Measurements from ENCODE around the gene TAB2.
"Not testable (repeated sequence)": the region's sequence is repeated elsewhere in the genome, so short reads cannot be mapped to it uniquely, and the experiment has no call there.

TAB2 gene

DNA sequence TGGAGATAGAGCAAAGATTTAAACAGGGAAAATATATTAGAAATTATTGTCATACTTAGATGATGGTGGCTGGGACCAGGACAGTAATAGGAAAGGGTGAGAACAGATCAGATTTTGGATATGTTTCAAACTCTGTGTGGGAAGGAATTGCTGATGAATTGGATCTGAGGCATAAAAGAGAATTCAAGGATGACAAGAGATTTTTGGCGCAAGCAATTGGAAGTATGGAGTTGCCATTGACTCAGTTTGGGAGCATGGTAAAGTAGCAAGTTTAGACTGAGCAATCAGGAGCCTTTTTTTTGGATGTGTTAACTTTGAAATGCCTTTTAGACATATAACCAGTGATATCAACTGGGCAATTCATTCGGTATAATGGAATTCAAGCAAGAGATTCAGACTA lies 14.4 kb downstream of the TAB2 start:
- in situ Hi-C loops (cut with MboI; ENCODE audit: low sequenced_read_pairs) = no loop called here

DNA sequence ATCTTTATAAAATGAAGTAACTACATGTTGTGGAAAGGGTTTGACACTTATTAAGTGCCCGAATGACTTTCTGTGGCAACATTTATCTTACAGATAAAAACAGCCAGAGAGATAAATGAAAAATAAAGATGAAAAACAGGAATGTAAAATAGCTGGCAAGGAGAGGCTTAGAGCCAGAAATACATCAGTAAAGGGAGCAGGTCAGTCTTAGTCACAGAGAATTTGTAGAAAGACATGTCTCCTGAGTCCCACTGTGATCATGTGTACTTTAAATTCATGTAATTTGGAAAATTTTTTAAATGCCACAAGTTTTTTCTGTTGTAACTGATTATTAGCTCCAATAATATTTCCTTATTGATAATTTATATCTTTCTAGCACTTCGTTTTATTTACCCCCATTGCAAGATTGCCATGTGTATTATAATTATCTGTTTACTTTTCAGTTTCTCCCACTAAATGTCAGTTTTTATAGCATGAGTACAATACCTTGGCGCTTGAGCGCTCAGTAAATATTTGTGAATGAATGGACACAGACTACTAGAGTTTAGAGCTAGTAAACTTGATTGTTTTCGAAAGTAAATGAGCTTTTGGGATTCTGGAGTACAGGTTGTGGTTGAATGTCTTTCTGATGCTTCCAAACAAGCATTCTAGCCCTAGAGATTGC lies 15.2 kb downstream of the TAB2 start:
- in situ Hi-C loops (cut with MboI; ENCODE audit: low sequenced_read_pairs) = no loop called here

DNA sequence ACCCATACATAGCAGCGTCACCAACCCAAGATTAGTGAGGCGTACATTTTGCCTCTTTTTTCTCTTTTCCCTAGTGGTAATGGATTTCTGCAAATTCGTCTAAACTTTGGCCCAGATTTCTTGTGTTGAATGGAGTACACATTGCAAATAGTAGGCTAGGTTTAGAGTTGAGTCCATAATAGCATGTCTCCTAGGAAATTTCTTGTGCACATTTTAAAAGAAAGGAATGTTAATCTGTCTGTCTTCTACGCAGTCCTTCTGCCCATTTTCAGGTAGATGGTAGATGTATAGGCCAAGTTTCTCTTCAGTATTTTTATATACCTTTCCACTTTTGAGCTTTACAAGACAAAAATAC lies 15.7 kb downstream of the TAB2 start:
- in situ Hi-C loops (cut with MboI; ENCODE audit: low sequenced_read_pairs) = no loop called here

DNA sequence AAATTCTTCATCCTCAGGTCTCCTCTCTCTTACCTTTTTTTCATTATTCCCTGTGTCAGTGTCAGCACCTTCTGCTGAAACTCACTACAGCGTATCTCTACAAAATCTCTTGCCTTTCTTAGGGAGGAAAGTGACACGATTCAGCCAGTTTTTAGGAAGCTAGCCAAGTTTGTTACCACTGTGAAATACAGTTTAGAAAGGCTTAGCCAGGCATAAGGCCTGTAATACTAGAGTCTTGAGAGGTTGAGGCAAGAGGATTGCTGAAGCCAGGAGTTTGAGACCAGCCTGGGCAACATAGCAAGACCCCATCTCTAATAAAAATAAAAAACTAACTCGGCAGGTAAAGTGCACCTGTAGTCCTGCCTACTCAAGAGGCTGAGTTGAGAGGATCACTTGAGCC lies 16.7 kb downstream of the TAB2 start:
- in situ Hi-C loops (cut with MboI; ENCODE audit: low sequenced_read_pairs) = no loop called here

DNA sequence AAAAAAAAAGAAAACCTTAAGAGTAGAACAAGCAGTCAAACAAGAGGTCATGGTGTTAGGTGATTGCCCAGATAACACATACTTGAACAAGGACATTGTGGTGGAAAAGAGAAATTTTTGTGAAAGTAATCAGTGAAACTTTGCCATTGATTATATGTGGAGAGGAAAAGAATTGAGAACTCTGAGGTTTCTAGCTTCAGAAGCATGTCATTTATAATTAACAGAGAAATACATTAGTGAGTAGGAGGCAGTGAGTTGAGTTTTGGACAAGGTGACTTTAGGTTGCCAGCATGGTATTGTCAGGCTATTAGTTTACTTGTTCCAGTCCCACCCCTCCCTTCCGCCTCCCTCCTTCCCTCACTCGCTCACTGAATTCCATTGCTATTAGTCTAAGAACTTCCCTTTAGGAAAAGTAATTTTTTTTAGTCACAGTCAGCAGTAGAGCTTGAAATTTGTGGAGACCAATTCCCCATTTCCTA lies 17.2 kb downstream of the TAB2 start:
- in situ Hi-C loops (cut with MboI; ENCODE audit: low sequenced_read_pairs) = no loop called here

DNA sequence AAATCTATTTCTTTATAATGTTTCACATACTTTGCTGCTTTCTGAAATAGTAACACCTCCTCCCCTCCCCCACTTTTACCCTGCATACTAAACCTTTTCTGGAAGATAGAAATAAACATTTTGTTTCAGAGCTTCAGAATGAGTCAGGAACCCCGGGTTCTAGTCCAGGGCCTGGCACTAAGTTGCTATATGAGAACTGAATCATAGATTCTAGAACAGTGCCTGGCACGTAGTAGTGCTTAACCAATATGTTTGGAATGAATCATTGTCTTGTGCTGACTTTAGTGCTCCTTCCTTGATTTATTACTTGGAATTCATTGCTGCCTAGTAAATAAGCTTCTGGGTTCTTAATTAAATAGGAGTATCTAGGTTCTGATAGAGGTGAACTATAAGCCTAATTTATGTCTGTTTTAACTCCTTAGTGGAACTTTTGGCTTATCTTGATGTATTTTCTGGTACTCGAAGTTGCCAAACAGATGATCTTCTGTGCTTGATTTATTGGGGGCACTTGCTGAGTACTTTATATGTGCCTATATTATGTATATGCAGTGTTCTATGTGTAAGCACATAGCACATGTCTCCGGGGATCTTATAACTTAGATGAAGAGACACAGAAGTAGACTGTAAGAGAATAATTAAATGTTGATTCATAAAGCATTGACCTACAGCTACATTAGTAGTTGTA lies 18.6 kb downstream of the TAB2 start:
- in situ Hi-C loops (cut with MboI; ENCODE audit: low sequenced_read_pairs) = no loop called here

DNA sequence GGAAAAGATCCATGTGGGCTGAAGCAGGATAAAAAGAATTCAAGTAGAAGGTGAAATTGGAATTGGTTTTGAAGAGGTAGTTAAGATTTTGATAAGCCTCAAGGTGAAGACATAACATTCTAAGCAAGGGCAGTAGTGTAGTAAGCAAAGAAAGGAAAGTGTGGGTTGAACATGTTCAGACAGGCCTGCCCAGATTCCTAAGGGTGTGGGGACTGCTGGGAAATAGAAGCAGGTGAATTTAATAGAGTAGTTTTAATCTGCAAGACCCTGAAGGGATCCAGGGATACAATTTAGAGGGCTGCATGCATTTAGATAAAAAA lies 19.1 kb downstream of the TAB2 start:
- in situ Hi-C loops (cut with MboI; ENCODE audit: low sequenced_read_pairs) = no loop called here

DNA sequence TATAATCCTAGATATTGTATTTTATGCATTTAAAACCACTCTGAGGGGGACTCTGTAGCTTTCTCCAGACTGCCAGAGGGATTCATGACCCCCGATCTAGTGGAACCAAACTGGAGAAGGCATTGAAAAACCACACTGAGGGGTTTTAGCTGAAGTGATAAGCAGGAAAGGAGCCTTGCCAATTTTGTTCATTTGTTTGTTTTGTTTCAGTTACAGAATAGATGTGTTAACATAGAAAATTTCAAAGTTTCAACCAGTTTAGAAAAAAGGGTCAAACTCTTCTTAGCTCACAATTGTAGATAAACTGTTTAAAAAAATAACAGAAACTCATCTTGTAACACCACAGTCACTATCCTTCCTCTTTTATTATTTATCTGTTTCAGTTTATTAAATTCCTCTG lies 19.8 kb downstream of the TAB2 start:
- in situ Hi-C loops (cut with MboI; ENCODE audit: low sequenced_read_pairs) = no loop called here

DNA sequence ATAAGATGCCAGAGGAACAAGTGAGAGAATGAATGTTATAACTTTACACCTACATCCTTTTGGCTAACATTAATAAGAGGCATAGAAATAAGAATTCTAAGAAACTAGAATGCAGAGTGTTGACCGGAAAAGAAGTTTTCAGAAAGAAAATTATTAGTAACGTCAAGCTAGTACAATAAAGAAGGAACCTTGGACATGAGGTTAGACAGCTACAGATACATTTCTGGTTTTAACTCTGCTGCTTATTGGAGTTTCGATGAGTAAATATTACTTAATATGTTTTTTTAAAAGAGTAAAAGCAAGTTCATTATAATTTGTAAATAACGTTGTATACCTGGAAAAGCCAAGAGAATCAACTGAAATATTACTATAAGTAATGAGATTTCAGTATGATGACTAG lies 22.7 kb downstream of the TAB2 start:
- in situ Hi-C loops (cut with MboI; ENCODE audit: low sequenced_read_pairs) = no loop called here

DNA sequence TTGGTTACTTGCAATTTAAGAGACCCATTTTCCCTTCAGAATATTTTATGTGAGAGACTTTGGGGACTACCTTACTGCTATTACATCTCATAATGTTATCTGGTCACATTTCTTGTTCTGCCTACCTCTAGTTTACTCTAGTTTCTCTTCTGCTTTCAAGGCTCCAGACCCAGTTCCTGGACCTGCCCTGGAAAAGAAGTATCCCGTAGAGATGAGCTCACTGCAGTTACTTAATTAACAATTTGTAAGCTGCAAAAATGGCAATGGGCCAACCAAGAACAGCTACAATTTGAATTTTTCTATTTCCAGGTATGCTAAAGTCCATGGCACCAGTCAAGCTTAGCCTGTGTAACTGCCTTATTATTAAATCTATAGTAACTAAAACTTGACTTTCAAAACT lies 25.0 kb downstream of the TAB2 start:
- in situ Hi-C loops (cut with MboI; ENCODE audit: low sequenced_read_pairs) = no loop called here

DNA sequence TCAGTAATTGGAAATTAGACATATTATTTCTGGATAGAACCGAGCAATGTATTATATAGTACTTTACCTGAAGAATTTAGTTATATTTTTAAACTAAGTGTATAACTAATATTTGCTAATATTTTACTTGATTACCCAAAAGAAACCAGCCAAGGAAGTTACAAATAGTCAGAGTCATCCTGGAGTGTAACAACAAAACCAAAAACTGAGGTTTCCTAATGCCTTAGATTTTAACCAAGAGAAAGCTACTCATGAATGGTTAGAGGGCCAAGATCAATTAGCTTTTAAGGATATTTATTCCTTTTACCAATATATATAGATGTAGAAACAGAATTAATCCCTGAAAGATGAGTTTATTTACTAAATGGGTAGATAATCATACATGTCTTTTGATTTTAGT lies 26.0 kb downstream of the TAB2 start:
- in situ Hi-C loops (cut with MboI; ENCODE audit: low sequenced_read_pairs) = no loop called here

DNA sequence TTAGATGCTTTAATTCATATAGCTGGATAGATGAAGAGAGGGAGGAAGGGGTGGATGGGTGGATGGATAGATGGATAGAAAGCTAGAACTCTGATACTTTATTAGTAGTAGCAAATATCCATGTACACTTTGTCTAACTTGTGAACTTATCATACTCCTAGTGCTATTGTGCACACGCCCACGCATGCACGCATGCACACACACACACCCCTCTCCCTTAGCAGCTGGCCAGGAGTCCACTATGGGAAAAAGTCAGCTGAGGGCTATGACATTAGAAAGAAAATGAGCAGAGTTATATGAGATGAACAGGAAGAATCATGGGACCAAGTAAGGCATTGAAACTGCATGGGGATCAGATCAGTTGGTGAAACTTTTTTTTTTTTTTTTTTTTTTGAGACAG lies 28.6 kb downstream of the TAB2 start:
- in situ Hi-C loops (cut with MboI; ENCODE audit: low sequenced_read_pairs) = no loop called here

DNA sequence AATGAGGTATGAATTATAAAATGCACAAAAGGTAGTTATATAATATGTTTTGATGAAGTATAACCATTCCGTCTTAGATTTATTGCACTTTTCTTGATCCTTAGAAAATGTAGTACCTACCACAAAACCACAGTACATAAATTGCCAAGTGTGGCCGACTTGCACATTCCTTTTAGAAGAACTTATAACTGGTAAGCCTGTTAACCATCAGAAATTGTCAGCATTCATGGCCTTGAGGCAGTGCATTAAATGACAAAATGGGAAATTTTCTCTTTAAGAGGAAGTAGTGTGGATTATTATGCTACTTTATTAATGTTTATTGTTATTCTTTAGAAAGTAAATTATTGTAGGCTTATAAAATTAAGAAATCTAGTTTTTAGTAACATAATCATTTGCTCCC lies 29.6 kb downstream of the TAB2 start:
- in situ Hi-C loops (cut with MboI; ENCODE audit: low sequenced_read_pairs) = no loop called here

DNA sequence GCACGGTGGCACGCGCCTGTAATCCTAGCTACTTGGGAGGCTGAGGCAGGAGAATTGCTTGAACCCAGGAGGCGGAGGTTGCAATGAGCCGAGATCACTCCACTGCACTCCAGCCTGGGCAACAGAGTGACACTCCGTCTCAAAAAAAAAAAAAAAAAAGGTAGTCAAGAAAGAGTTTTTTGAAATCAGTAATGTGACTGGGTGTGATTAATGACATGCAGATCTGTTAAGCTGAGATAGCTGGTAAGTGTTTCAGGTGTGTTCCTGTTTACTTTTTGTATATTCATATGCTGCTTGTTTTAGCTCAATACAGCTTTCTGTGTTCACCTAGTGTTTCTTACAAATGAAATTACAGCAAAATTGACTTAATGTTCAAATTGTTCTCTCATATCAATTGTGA lies 31.8 kb downstream of the TAB2 start:
- in situ Hi-C loops (cut with MboI; ENCODE audit: low sequenced_read_pairs) = not testable (repeated sequence)

DNA sequence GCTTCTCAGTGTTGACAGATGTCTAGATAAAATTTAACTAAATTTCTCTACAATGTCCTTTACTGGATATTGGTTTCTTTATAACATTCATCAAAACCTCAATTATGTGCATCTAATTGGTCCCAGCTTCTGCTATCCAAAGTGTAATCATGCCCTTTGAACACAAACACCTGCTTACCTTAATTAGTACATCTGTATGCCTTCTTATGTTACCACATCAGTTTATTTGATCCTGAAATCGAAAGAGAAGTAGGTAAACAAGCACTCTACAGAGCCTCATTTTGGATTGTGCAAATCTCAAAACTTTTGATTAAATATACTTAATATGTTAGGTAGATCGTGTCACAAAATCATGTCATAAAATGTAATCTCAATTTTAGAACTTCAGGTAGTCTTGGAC lies 36.5 kb downstream of the TAB2 start:
- in situ Hi-C loops (cut with MboI; ENCODE audit: low sequenced_read_pairs) = no loop called here

DNA sequence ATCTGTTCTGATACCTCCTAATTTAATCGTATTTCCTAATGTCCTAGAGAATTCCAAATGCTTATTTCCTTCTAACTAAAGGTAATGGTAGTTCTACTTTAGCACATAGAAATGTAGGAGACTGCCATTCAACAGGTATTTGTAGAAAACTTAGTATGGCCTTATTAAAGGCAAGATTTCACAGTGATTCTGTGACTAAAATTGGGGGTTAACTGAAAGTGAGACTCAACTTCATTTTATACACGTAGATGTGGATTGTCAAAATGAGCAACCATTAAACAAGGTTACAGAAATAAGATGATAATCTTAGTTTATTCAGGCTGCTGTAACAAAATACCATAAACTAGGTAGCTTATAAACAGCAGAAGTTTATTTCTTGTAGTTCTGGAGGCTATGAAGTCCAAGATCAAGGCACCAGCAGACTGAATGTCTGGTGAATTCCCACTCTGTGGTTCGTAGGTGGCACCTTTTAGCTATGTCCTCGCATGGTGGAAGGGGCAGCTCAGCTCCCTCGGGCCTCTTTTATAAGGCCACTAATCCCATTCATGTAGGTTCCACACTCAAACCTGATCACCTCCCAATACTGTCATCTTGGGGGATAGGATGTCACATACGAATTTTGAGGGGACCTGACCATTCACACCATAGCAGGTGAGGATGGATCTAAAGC lies 38.7 kb downstream of the TAB2 start:
- in situ Hi-C loops (cut with MboI; ENCODE audit: low sequenced_read_pairs) = no loop called here

DNA sequence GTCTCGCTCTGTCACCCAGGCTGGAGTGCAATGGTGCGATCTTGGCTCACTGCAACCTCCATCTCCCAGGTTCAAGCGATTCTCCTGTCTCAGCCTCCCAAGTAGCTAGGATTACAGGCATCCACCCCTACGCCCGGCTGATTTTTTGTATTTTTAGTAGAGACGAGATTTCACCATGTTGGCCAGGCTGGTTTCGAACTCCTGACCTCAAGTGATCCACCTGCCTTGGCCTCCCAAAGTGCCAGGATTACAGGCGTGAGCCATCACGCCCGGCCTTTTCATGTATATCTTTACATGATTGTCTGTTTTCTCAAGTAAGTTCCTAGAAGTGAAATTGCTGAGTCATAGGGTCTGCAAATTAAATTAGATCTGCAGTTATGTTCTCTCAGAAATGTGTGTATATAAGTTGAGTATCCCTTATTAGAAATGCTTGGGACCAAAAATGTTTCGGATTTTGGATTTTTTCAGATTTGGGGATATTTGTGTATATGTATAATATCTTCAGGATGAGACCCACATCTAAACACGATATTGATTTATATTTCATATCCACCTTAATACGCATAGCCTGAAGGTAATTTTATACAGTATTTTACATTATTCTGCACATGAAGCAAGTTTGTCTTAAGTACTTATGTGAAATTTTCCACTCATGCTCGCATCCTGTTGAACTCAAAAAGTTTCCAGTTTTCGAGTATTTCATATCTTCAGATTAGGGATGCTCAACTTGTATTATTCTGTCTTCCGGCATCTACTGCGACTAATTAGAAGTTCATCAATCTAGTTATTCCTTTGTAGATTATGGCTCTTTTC lies 40.4 kb downstream of the TAB2 start:
- in situ Hi-C loops (cut with MboI; ENCODE audit: low sequenced_read_pairs) = no loop called here

DNA sequence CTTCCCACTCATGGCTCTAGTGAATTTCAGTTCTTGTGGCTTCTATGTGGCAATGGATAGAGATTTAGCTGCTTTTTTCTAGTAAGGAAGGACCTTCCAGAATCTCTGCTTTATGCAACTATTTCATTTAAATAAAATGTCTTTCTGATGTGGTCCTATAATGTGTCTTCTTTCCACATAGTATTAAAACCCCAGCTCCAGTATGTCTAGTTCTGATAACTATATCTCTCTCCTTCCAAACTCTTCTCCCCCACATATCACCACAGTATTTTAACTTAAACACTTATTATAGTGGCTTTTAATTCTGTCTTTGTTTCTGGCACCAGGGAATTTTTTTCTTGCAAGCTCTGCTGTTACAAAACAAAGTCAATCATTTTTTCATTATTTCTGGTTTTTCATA lies 41.9 kb downstream of the TAB2 start:
- in situ Hi-C loops (cut with MboI; ENCODE audit: low sequenced_read_pairs) = no loop called here

DNA sequence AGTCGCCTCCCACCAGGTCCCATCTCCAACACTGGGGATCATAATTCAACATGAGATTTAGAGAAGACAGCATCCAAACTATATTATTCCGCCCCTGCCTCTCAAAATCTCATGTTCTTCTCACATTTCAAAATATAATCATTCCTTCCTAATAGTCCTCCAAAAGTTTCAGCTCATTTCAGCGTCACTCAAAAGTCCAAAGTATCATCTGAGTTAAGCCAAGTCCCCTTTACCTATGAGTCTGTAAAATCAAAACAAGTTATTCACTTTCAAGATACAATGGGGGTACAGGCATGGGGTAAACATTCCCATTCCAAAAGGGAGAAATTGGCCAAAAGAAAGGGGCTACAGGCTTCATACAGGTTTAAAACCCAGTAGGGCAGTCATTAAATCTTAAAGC lies 43.0 kb downstream of the TAB2 start:
- in situ Hi-C loops (cut with MboI; ENCODE audit: low sequenced_read_pairs) = no loop called here

DNA sequence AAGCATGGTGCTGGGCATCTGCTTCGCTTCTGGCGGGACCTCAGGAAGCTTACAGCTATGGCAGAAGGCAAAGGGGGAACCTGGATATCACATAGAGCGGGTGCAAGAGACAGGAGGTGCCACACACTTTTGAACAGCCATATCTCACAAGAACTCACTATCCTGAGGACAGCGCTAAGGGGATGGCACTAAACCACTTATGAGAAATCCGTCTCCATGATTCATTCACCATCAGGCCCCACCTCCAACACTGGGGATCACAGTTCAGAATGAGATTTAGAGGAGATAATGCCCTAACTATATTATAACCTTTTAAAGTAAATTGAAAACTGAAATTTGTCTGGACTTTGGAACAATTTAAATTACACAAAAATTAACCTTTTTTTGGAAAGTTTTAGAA lies 44.8 kb downstream of the TAB2 start:
- in situ Hi-C loops (cut with MboI; ENCODE audit: low sequenced_read_pairs) = no loop called here

DNA sequence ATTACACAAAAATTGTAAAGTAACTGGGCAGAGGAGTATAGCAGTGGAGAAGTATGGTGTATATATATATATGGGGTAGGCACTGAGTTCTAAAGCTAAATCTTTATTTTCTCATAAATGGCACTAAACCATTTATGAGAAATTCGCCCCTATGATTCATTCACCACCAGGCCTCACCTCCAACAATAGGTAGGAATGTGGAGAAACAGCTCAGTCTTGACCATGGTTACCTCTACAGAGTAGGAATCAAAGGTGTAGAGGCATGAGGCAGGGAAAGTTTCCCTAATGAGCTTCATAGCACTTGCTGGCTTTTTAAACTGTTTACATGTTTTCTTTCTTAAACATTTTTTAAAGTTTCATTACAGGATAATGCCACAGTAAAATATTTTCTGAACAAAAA lies 45.6 kb downstream of the TAB2 start:
- in situ Hi-C loops (cut with MboI; ENCODE audit: low sequenced_read_pairs) = no loop called here

DNA sequence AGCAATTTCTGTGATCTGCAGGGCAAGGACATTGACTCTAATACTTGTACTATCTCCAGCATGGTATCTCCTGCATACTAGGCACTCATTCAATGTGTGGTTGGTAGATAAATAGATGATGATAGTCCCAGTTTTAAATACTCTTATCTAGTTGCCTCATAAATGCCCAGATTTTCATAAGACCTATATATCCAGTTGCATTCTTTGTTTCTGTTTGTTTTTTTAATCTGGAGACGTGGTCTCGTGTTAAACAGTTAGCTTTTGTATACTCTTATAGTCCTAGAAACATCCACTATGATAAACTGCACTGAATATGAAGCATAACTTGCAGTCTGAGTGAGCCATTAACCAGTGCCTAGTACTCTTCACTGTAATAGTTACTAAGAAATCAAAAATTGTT lies 47.0 kb downstream of the TAB2 start:
- in situ Hi-C loops (cut with MboI; ENCODE audit: low sequenced_read_pairs) = no loop called here
